DND-41 (cell line): Measurements from ENCODE around the gene ADGRG6.

ENCODE experiments used
- ATAC-seq: fragments of 200-7000 bp; cut with Tn5 transposase; 3 replicates; pipeline ENCODE4 v1.9.1; 2021; ENCODE audit warnings: low read depth; ENCODE audit not compliant: insufficient read depth
- DNase-seq: peaks from one replicate; pipeline ENCODE4 v3.0.0-alpha.2; 2020
- H2AFZ ChIP-seq: 2 replicates; pipeline ENCODE4 v1.6.0; 2012; ENCODE audit warnings: low read depth, low read length
- H3K27ac ChIP-seq: 2 replicates; pipeline ENCODE4 v1.5.1; 2012; ENCODE audit warnings: low read length, inconsistent platforms
- H3K27me3 ChIP-seq: fragments of 200-600 bp; sonication (generic); 2 replicates; pipeline ENCODE4 v1.6.0; 2012; ENCODE audit warnings: low read length, mild to moderate bottlenecking, inconsistent platforms; ENCODE audit not compliant: insufficient read depth, poor library complexity
- H3K36me3 ChIP-seq: 2 replicates; pipeline ENCODE4 v1.5.1; 2012; ENCODE audit warnings: low read length, inconsistent platforms; ENCODE audit not compliant: insufficient read depth
- H3K4me1 ChIP-seq: 2 replicates; pipeline ENCODE4 v1.5.1; 2012; ENCODE audit warnings: mild to moderate bottlenecking, low read length; ENCODE audit not compliant: insufficient read depth
- H3K4me2 ChIP-seq: 2 replicates; pipeline ENCODE4 v1.6.0; 2012; ENCODE audit warnings: mild to moderate bottlenecking, moderate library complexity, low read length, inconsistent platforms; ENCODE audit not compliant: insufficient read depth
- H3K4me3 ChIP-seq, 2 experiments: fragments of 200-600 bp in 1 of 2; shearing (Covaris generic) in 1 of 2; 2 replicates each; pipeline ENCODE4 v1.5.1; 2012 to 2016; ENCODE audit warnings: inconsistent platforms in 2 of 2, low read length in 2 of 2, mild to moderate bottlenecking in 2 of 2, low read depth in 1 of 2, moderate library complexity in 1 of 2
- H3K79me2 ChIP-seq: 2 replicates; pipeline ENCODE4 v1.6.0; 2012; ENCODE audit warnings: low read length, inconsistent platforms; ENCODE audit not compliant: insufficient read depth
- H3K9ac ChIP-seq: 2 replicates; pipeline ENCODE4 v1.6.0; 2012; ENCODE audit warnings: low read depth, mild to moderate bottlenecking, inconsistent platforms, low read length, moderate library complexity
- H3K9me3 ChIP-seq: 2 replicates; pipeline ENCODE4 v1.5.1; 2012; ENCODE audit warnings: low read length, moderate library complexity, mild to moderate bottlenecking, inconsistent platforms; ENCODE audit not compliant: insufficient read depth, severe bottlenecking
- H4K20me1 ChIP-seq: 2 replicates; pipeline ENCODE4 v1.6.0; 2012; ENCODE audit warnings: low read length; ENCODE audit not compliant: insufficient read depth
- EZH2 ChIP-seq: IDR thresholded peaks from 3 replicates; pipeline ENCODE4 v1.6.1; 2012; ENCODE audit warnings: borderline replicate concordance, low read depth, mild to moderate bottlenecking, moderate library complexity, low read length, inconsistent platforms; ENCODE audit not compliant: severe bottlenecking
- TF ChIP-seq, protein P1 (sequence below): IDR thresholded peaks from 2 replicates; pipeline ENCODE4 v1.5.1; 2012; ENCODE audit warnings: borderline replicate concordance, low read length, moderate library complexity, mild to moderate bottlenecking; ENCODE audit not compliant: poor library complexity, severe bottlenecking; ENCODE audit errors: extremely low read depth

The ADGRG6 gene

DNA sequence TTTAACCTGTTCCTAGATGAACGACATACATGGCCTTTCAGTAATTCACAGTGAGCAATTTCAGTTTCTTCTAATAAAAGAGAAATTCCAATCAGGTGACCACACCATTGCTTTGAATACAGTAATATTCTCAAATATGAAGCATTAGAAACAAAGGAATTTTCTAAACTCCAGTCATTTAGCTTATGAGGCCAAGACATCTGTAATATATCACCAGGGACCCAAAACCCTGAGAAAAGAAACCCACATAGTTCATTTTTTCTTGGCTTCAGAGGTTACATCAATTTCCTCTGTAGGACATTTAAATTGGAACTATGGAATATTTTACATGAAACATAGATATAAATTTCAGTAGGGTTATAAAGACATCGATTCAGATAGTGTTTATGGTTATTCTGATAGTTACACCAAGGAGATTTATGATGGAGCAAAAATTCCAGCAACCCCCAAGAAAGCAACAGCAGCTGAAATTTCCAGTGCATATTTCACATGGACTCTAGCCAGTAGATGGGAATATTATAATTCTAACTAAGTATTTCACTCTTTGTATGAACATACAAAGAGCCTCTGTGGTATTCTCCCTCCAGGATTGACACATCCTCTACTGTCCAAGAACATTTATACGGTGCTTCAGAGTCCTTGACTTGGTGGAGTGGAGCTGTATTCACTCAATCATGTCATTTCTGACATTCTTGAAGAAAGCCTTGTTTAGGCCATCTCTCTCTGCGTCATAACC is 82.9 kb downstream of the ADGRG6 start:
- H2AFZ ChIP-seq = no peak overlapping the region
- no peak overlapping the region for H3K9ac ChIP-seq
- H3K27ac ChIP-seq = no peak overlapping the region
- no peak overlapping the region for H3K4me3 ChIP-seq
- H3K4me2 ChIP-seq = no peak overlapping the region
- 0 out of 2 replicates have a peak, but pooled peaks cover 3% of the 10 kb centered on the region for H4K20me1 ChIP-seq
- H3K79me2 ChIP-seq = no peaks in the 10 kb centered on the region
- no peak for ATAC-seq
- DNase-seq = no peak
- H3K27me3 ChIP-seq = peaks cover 16% of the 10 kb centered on the region
- no peaks in the 10 kb centered on the region for H3K36me3 ChIP-seq
- no peaks in the 10 kb centered on the region for H3K4me1 ChIP-seq
- no peak for TF ChIP-seq EZH2
- TF ChIP-seq, protein P1, sequence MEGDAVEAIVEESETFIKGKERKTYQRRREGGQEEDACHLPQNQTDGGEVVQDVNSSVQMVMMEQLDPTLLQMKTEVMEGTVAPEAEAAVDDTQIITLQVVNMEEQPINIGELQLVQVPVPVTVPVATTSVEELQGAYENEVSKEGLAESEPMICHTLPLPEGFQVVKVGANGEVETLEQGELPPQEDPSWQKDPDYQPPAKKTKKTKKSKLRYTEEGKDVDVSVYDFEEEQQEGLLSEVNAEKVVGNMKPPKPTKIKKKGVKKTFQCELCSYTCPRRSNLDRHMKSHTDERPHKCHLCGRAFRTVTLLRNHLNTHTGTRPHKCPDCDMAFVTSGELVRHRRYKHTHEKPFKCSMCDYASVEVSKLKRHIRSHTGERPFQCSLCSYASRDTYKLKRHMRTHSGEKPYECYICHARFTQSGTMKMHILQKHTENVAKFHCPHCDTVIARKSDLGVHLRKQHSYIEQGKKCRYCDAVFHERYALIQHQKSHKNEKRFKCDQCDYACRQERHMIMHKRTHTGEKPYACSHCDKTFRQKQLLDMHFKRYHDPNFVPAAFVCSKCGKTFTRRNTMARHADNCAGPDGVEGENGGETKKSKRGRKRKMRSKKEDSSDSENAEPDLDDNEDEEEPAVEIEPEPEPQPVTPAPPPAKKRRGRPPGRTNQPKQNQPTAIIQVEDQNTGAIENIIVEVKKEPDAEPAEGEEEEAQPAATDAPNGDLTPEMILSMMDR = no peak
- H3K9me3 ChIP-seq = no peaks in the 10 kb centered on the region

DNA sequence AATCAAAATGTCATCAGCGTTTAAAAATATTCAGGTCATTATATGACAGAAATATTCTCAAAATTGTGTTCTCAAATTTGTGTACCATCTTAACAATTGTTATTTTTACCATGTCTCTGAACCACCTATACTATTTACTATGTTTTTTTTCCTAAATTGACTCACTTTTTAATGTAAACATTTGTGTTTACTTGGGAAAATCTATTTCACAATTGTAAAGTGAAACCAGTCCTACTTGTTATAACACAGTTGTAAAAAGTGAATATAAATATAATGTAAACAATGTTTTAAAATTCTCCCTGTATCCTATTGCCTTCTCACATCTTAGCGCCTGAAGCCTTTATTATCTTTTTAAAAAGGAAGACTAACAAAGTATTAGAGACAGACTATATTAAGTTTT is 83.5 kb downstream of the ADGRG6 start:
- Histone ChIP-seq H3K4me2 (no peak overlapping the region), H2AFZ (no peak overlapping the region), H3K4me1 (no peaks in the 10 kb centered on the region), H3K9ac (no peak overlapping the region), H3K27me3 (peaks cover 12% of the 10 kb centered on the region), H4K20me1 (0 out of 2 replicates have a peak, but pooled peaks cover 3% of the 10 kb centered on the region), H3K4me3 (no peak overlapping the region), H3K9me3 (no peaks in the 10 kb centered on the region), H3K36me3 (no peaks in the 10 kb centered on the region), H3K27ac (no peak overlapping the region), H3K79me2 (no peaks in the 10 kb centered on the region)
- ATAC-seq (no peak), DNase-seq (no peak)
- TF ChIP-seq, protein P1 = no peak
- no peak for TF ChIP-seq EZH2

DNA sequence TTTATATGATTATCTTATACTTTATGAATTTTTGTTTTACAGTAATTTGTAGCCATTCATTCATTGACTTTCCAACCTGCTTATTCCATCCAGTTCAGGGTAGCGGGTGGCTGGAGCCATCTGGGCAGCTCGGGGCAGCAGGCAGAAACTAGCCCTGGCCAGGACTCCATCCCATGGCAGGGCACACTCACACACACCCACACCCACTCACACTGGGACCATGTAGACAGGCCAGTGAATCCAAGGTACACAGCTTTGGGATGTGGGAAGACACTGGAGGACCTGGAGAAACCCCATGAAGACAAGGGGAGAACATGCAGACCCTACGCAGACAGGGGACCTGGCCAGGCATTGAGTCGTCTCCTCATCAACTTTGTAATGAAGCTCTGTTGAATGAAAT is 84.8 kb downstream of the ADGRG6 start:
- no peak for ATAC-seq
- Histone ChIP-seq H3K4me3 (no peak overlapping the region), H3K9ac (no peak overlapping the region), H4K20me1 (0 out of 2 replicates have a peak, but pooled peaks cover 3% of the 10 kb centered on the region), H2AFZ (no peak overlapping the region), H3K27me3 (peaks cover 8% of the 10 kb centered on the region), H3K27ac (no peak overlapping the region), H3K9me3 (no peaks in the 10 kb centered on the region), H3K4me2 (no peak overlapping the region), H3K4me1 (no peaks in the 10 kb centered on the region), H3K79me2 (no peaks in the 10 kb centered on the region), H3K36me3 (no peaks in the 10 kb centered on the region)
- DNase-seq = no peak
- TF ChIP-seq, protein P1 = no peak
- TF ChIP-seq EZH2 = no peak
